ENCODE data around the gene PTPDC1.
"Not testable (repeated sequence)": the region's sequence is repeated elsewhere in the genome, so short reads cannot be mapped to it uniquely, and the experiment has no call there.

PTPDC1 gene

DNA sequence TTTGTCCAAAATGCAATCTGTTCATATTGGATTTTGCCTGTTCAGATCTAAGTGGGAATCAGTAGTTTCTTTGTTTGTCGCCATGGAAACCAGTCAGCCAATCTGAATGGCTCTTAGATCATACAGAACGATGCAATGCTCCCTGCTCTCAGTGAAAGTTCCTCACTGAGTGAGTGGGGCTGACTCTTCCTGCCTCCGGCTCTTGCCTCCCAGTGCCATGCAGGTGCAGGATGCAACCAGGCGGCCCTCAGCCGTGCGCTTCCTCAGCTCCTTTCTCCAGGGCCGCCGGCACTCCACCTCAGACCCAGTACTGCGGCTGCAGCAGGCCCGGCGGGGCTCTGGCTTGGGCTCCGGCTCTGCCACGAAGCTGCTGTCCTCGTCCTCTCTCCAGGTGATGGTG lies at the start of gene PTPDC1:
Gene PTPDC1, plus strand, starts transcription at position 151 of the 400 bp plus-strand sequence. Its CDS starts 67 bp downstream, at position 218.
- peak; percentile 32 for DNase-seq

DNA sequence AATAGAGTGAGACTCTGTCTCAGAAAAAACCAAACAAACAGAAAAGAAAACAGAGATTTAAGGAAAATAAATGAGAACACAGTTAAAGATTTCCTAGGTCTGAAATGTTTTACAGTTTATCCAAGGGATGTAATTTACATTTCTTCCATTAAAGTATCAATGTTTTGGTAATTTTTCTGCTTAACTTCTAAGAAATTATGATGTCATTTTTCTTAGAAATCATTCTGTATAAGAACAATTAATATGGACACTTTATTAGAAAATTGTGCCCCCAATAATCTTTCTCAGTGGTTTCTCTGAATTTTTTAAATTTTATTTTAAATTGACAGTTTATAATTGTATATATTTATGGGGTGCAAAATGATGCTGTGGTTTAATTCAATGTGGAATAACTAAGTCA lies 49.8 kb upstream of the PTPDC1 start:
- DNase-seq, result no peak

DNA sequence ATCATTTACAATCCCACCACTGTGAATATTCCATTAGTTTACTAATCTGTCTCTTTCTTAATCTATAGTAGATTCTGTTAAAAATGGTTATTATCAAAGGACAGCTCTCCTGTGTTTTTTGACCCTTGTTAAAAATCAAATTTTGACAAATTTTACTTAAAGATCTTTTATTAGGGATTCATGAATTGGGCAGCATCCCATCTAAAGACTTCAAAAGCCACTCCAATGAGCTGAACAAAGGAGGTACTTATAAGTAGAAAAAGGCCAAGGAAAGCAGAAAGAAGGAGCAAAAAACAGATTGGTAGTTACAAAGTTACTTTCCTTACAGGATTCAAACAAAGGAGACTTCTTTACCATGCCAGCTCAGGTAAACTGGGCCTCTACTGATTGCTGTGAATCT lies 44.5 kb upstream of the PTPDC1 start:
- no peak for DNase-seq

DNA sequence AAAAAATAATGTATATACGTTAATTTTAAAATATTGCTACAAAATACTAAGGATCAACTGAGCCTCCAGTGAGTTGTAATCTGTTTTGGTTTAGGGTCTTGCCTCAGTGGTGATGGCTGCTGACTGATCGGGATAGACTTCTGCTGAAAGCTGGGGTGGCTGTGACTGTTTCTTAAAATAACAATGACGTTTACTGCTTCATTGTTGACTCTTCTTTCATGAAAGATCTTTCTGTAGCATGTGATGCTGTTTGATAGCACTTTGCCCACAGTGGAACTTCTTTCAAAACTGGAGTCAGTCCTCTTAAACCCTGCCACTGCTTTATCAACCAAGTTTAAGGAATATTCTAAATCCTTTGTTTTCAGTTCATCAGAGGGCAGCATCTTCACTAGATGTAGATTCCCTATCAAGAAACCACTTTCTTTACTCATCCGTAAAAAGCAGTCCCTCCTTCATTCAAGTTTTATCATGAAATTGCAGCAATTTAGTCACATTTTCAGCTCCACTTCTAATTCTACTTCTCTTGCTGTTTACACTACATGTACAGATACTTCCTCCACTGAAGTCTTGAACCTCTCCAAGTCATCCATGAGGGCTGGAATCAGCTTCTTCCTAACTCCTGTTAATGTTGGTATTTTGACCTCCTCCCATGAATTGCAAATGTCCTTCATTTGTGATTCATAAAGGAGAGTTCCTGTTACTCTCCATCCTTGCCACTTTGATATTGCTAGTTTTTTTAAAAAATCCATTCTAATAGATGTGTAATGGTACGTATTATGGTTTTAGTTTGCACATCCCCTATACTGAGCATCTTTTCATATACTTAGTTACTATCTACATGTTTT lies 41.5 kb upstream of the PTPDC1 start:
- no peak for DNase-seq

DNA sequence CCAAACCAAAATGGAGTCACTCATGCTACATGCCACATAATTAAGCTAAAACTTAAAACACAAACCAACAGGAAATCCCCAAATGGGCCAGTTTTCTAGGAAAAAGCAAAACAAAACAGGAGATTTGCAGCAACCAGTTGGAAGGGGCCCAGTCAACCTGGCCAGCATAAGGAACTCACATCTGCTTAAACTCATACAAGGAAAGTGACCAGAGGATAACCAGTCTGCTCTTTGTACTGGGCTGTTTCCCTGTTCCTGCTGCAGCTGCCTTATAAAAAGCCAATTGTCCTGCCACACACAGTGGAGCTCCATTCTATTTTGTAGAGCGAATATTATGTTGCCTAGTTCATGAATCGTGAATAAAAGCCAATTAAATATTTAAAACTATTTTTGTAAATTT lies 29.5 kb upstream of the PTPDC1 start:
- no peak for DNase-seq

DNA sequence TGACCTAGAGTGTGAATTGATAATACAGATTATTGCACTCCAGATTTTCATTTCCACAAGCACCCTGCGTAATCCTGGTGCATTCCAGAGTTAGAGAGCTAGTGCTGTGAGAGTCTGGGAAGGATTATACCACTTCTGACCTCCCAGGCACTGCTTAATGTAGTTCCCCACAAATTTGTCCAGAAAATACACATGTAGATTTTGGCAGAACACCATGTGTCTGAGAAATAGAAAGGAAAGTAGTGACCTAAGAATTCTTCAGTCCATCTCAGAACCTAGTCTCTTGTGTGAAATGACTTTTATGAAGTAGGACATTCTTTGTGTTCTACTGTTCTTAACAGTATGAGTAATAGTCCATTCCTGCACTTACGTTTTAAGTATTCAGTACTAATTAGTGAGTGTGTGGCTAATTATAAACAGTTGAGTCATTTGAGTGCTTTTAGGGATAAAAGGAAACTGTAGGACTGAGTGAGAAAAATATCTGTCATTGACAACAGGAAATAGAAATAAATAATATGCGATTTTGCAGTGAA lies 27.8 kb upstream of the PTPDC1 start:
- DNase-seq, result no peak

GRCh38 chr9:94057918-94058317 lies 26.3 kb upstream of the PTPDC1 start:
- DNase-seq, result peak; percentile 4

- DNase-seq, result no peak
Measured at GRCh38 chr9:94061864-94062263, 22.4 kb upstream of the PTPDC1 start.

- peak; percentile 72 for DNase-seq
Measured at GRCh38 chr9:94065535-94065961, 18.7 kb upstream of the PTPDC1 start.

GRCh38 chr9:94068257-94068656 lies 16.0 kb upstream of the PTPDC1 start:
- DNase-seq, result no peak

DNA sequence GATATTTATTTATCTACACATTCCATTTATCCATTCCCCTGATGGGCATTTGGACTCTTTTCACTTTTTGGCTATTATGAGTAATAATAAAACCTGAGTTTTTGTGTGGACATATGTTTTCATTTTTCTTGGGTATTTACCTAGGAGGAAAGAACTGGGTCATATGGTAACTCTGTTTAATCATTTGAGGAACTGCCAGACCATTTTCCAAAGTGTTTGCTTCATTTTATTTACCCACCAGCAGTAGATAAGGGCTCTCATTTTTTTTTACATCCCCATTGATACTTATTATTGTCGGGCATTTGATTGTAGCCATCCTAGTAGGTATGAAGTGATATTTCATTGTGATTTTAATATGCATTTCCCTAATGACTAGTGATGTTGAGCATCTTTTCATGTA lies 7.7 kb upstream of the PTPDC1 start:
- DNase-seq, result no peak

DNA sequence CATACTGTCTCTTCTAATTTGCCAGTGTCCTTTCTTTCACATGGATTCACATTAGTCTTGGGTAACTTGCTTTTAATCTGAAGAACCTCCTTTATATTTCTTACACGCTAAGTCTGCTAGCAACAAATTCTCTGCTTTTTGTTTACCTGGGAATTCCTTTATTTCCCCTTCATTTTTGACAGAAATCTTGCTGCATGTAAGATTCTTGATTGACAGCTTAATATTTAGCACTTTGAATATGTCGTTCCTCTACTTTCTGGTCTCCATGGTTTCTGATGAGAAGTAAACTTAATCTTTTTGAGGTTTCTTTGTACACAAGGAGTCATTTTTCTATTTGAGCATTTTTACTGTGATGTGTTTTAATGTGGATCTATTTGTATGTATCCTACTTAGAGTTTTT lies 6.2 kb upstream of the PTPDC1 start:
- DNase-seq, result no peak

DNA sequence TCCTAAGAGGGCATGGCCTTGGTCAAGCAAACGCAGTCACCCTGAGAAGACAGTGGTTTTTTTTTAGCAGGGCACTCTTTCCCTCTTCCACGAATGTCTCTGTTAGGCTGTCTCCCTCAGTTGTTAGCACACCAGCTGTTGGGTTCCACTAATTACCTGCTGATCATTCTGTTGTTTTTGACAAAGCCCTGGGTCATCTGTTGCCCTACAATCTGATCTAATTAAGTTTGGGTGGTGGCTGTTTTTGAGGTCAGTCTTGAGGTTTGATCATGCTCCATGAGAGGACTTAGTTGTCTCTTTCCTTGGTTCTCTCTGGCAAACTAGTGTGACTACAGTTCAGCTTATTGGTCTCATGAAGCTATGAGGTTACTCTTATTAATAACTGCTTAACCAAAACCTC lies 5.0 kb upstream of the PTPDC1 start:
- no peak for DNase-seq

- no peak for DNase-seq
Measured at GRCh38 chr9:94080249-94080648, 4.0 kb upstream of the PTPDC1 start.

- no peak for DNase-seq
Measured at GRCh38 chr9:94081435-94081834, 2.8 kb upstream of the PTPDC1 start.

GRCh38 chr9:94081864-94082463 lies 2.3 kb upstream of the PTPDC1 start:
- DNase-seq, result no peak

DNA sequence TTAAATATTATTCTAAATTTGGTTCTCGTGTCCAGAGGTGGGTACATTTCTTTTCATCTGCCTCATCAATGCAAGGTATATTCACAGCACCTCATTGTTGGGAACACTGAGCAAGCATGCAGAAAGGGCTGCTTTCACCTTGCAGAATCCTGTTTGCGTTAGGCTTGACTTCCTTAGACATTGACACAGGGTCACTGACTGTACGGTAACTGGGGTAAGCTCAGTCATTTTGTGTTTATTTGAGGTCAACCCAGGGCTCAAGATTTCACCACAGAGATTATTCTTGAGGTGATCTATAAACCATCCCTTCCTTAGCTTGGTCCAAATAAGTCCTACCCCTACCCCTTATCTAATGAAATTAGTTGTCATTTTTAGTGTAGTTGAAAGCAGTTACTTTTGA lies 1.7 kb upstream of the PTPDC1 start:
- no peak for DNase-seq

DNA sequence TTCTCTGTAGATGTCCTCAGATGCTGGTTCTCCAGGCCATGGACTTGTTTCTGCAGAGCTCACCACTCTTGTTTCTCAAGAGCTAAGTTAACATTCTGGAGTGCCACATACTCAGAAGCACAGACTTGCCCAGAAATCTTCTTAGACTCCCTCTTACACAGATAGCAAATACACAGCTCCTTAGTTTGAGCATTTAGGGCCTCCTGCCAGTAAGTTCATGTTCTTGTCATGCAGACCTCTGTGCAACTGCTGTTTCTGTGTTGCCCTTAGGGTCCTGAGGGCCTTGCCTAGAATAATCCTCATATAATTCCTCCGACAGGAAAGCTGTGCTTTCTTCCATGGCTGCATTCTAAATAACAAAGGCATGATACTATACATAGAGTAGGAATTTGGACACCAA lies 1.3 kb upstream of the PTPDC1 start:
- no peak for DNase-seq

GRCh38 chr9:94083384-94083783 lies 880 bp upstream of the PTPDC1 start:
- DNase-seq, result no peak

- no peak for DNase-seq
Measured at GRCh38 chr9:94085062-94085639, 887 bp downstream of the PTPDC1 start.

- DNase-seq, result no peak
Measured at GRCh38 chr9:94086486-94087345, 2.5 kb downstream of the PTPDC1 start.

DNA sequence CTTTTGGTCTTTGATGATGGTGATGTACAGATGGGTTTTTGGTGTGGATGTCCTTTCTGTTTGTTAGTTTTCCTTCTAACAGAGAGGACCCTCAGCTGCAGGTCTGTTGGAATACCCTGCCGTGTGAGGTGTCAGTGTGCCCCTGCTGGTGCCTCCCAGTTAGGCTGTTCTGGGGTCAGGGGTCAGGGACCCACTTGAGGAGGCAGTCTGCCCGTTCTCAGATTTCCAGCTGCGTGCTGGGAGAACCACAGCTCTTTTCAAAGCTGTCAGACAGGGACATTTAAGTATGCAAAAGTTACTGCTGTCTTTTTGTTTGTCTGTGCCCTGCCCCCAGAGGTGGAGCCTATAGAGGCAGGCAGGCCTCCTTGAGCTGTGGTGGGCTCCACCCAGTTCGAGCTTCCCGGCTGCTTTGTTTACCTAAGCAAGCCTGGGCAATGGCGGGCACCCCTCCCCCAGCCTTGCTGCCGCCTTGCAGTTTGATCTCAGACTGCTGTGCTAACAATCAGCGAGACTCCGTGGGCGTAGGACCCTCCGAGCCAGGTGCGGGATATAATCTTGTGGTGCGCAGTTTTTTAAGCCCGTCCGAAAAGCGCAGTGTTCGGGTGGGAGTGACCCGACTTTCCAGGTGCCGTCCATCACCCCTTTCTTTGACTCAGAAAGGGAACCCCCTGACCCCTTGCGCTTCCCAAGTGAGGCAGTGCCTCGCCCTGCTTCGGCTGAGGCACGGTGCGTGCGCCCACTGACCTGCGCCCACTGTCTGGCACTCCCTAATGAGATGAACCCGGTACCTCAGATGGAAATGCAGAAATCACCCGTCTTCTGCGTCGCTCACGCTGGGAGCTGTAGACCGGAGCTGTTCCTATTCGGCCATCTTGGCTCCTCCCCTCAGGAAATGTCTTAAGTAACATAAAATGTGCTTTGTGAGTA lies 10.2 kb downstream of the PTPDC1 start:
- not testable (repeated sequence) for DNase-seq
